ENCODE results near the gene SEZ6.

GRCh38 chr17:28907709-28908475 is 97.9 kb downstream of the SEZ6 start:
- TF ChIP-seq, protein P1, sequence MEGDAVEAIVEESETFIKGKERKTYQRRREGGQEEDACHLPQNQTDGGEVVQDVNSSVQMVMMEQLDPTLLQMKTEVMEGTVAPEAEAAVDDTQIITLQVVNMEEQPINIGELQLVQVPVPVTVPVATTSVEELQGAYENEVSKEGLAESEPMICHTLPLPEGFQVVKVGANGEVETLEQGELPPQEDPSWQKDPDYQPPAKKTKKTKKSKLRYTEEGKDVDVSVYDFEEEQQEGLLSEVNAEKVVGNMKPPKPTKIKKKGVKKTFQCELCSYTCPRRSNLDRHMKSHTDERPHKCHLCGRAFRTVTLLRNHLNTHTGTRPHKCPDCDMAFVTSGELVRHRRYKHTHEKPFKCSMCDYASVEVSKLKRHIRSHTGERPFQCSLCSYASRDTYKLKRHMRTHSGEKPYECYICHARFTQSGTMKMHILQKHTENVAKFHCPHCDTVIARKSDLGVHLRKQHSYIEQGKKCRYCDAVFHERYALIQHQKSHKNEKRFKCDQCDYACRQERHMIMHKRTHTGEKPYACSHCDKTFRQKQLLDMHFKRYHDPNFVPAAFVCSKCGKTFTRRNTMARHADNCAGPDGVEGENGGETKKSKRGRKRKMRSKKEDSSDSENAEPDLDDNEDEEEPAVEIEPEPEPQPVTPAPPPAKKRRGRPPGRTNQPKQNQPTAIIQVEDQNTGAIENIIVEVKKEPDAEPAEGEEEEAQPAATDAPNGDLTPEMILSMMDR (IDR thresholded peaks at IDR 0.05 in 8 of 11, conservative IDR thresholded peaks at IDR 0.05 in 3 of 11), result no peak
- TF ChIP-seq POLR2A (IDR thresholded peaks at IDR 0.05), result no peak

Data from spleen (tissue), 7 donors.